PC-3 (cell line): ENCODE data around the gene TEAD1. TPM values are rescaled to one million over a fixed set of nuclear protein-coding genes. Genes with fewer than 3 reads are reported as not detected.

Source experiments
- ATAC-seq: fragments of 200-7000 bp; cut with Tn5 transposase; 2 replicates; pipeline ENCODE4 v1.9.1; 2020; ENCODE audit warnings: mild to moderate bottlenecking, moderate library complexity
- BruUV-seq: library from RNA; stranded (reverse); fragments of 400-500 nt; replicated peaks from 2 replicates; lab custom pipeline; 2021; lab: Mats Ljungman, UMichigan
- CTCF ChIA-PET: fragments of 300-600 bp; sonication (Branson Sonifier 250); formaldehyde crosslinking; loops from one replicate; lab custom pipeline; 2022; ENCODE audit warnings: antibody characterized with exemption; lab: Charles Lee
- POLR2A ChIA-PET: fragments of 300-600 bp; sonication (Branson Sonifier 250); formaldehyde crosslinking; loops from one replicate; lab custom pipeline; 2022; ENCODE audit warnings: antibody characterized with exemption; ENCODE audit not compliant: unreplicated experiment; lab: Charles Lee
- DNase-seq: peaks from one replicate; pipeline ENCODE4 v3.0.0-alpha.2; 2015
- H2AFZ ChIP-seq: fragments of 300-600 bp; sonication (generic); 2 replicates; pipeline ENCODE4 v1.6.0; 2016; ENCODE audit warnings: antibody characterized with exemption, low read length
- H3F3A ChIP-seq: fragments of 300-600 bp; sonication (generic); one replicate; pipeline ENCODE4 v1.6.0; 2017; ENCODE audit warnings: antibody characterized with exemption, low read length, control low read depth, mild to moderate bottlenecking; ENCODE audit not compliant: unreplicated experiment
- H3K27ac ChIP-seq: fragments of 300-600 bp; sonication (generic); 2 replicates; pipeline ENCODE4 v1.5.1; 2016; ENCODE audit warnings: mild to moderate bottlenecking, low read length
- H3K27me3 ChIP-seq: fragments of 300-600 bp; sonication (generic); 2 replicates; pipeline ENCODE4 v1.6.1; 2016; ENCODE audit warnings: low read length, mixed read lengths
- H3K36me3 ChIP-seq: fragments of 300-600 bp; sonication (generic); 2 replicates; pipeline ENCODE4 v1.6.1; 2016; ENCODE audit warnings: low read depth, mixed run types, low read length, mixed read lengths
- H3K4me1 ChIP-seq: fragments of 300-600 bp; sonication (generic); 2 replicates; pipeline ENCODE4 v1.5.1; 2016; ENCODE audit warnings: low read length; ENCODE audit not compliant: insufficient read depth
- H3K4me2 ChIP-seq: fragments of 300-600 bp; sonication (generic); 2 replicates; pipeline ENCODE4 v1.6.0; 2016; ENCODE audit warnings: low read length
- H3K4me3 ChIP-seq: fragments of 300-600 bp; sonication (generic); 2 replicates; pipeline ENCODE4 v1.5.1; 2016; ENCODE audit warnings: mild to moderate bottlenecking, low read length, mixed read lengths
- H3K79me2 ChIP-seq: fragments of 300-600 bp; sonication (generic); 2 replicates; pipeline ENCODE4 v1.6.1; 2017; ENCODE audit warnings: low read length, mixed read lengths
- H3K9ac ChIP-seq: fragments of 300-600 bp; sonication (generic); 2 replicates; pipeline ENCODE4 v1.6.0; 2016; ENCODE audit warnings: mild to moderate bottlenecking, low read length
- H3K9me2 ChIP-seq: fragments of 300-600 bp; sonication (generic); replicated peaks from 2 replicates; pipeline ENCODE4 v1.6.1; 2016; ENCODE audit warnings: mixed run types, low read length, mixed read lengths
- H3K9me3 ChIP-seq: fragments of 300-600 bp; sonication (generic); 2 replicates; pipeline ENCODE4 v1.6.1; 2016; ENCODE audit warnings: low read length, mixed read lengths
- H4K20me1 ChIP-seq: fragments of 300-600 bp; sonication (generic); 2 replicates; pipeline ENCODE4 v1.6.1; 2016; ENCODE audit warnings: low read length, mixed read lengths
- EZH2 ChIP-seq: fragments of 300-600 bp; sonication (generic); IDR thresholded peaks from one replicate; pipeline ENCODE4 v1.6.1; 2017; ENCODE audit warnings: antibody characterized with exemption, mild to moderate bottlenecking, low read length; ENCODE audit not compliant: unreplicated experiment
- EZH2phosphoT487 ChIP-seq: fragments of 300-600 bp; sonication (generic); IDR thresholded peaks from 2 replicates; pipeline ENCODE4 v1.6.1; 2018; ENCODE audit warnings: mild to moderate bottlenecking, antibody characterized with exemption, low read length, borderline replicate concordance
- intact Hi-C: fragments of 100-400 bp; cut with micrococcal nuclease; formaldehyde crosslinking; loops from 2 replicates; pipeline ENCODE4 v1.9.0; 2023
- total RNA-seq: library from RNA; depleted of rRNA; stranded (reverse); fragments of >200 nt; gene quantifications from 2 replicates; pipeline ENCODE4 v1.2.3, GENCODE V29; 2014
- TF ChIP-seq, protein P1 (sequence below): fragments of 300-600 bp; sonication (generic); conservative IDR thresholded peaks from 2 replicates; pipeline ENCODE4 v1.5.1; 2017; ENCODE audit warnings: antibody characterized with exemption, low read depth, mild to moderate bottlenecking, low read length

TEAD1 gene
- total RNA-seq, 1 experiment from 2014 or later = 70.2 TPM

- DNase-seq (no peak), ATAC-seq (no peak)
- ChIA-PET POLR2A (no interaction called here), CTCF (no interaction called here)
- Histone ChIP-seq H3F3A (no peaks in the 10 kb centered on the region), H3K4me1 (peaks cover 8% of the 10 kb centered on the region), H3K9me3 (peaks cover 9% of the 10 kb centered on the region; the same call in 1 of the 2 replicates), H3K4me3 (no peak overlapping the region), H3K9me2 (no peaks in the 10 kb centered on the region), H3K36me3 (peaks cover 17% of the 10 kb centered on the region; the same call in 1 of the 2 replicates), H3K9ac (no peak overlapping the region), H3K4me2 (no peak overlapping the region), H2AFZ (no peak overlapping the region), H4K20me1 (no peaks in the 10 kb centered on the region), H3K79me2 (peaks cover 68% of the 10 kb centered on the region), H3K27ac (no peak overlapping the region), H3K27me3 (no peaks in the 10 kb centered on the region)
- TF ChIP-seq, protein P1, sequence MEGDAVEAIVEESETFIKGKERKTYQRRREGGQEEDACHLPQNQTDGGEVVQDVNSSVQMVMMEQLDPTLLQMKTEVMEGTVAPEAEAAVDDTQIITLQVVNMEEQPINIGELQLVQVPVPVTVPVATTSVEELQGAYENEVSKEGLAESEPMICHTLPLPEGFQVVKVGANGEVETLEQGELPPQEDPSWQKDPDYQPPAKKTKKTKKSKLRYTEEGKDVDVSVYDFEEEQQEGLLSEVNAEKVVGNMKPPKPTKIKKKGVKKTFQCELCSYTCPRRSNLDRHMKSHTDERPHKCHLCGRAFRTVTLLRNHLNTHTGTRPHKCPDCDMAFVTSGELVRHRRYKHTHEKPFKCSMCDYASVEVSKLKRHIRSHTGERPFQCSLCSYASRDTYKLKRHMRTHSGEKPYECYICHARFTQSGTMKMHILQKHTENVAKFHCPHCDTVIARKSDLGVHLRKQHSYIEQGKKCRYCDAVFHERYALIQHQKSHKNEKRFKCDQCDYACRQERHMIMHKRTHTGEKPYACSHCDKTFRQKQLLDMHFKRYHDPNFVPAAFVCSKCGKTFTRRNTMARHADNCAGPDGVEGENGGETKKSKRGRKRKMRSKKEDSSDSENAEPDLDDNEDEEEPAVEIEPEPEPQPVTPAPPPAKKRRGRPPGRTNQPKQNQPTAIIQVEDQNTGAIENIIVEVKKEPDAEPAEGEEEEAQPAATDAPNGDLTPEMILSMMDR = no peak
- TF ChIP-seq EZH2phosphoT487 = no peak
- TF ChIP-seq EZH2 = no peak
- no TSS peak for BruUV-seq
- intact Hi-C loops = no loop called here
Measured at GRCh38 chr11:12822392-12823022, 148.3 kb downstream of the TEAD1 start.

DNA sequence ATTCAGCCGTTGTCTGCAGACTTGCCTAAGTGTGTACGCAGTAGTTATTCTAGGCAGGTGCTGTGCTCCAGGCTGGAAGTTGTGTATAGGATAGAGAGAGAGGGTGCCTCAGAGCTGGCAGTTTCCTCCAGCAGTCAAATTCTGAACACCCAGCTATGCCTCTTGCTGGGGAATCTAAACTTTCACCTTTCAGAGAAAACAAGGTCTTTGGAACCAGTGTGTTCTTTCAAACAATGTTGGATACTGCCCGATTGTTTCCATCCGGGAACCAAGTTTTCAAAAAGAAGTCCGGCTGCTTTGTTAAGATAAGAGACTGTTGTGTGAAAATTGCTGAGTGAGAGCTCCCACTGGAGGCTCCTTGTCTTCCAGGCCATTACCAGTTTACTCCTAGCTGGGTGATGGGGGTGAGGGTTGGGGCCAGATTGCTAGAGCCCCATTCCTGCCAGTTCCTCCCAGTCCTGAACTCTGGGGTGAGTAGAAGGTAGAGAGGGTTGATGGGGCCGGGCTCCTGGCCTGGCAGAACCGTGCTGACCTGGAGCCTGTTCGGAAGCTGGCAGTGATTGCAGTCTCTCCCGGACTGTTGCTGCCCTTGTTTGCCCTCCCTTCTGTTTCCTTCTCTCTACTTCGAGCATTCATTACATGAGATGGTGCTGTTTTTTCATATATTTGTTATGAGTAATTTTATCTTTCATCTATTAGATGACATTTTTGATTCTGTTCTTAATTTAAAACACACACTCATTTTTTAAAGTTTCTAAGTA is 150.2 kb downstream of the TEAD1 start:
- DNase-seq (no peak), ATAC-seq (no peak)
- Histone ChIP-seq H3K27ac (no peak overlapping the region), H3K9ac (no peak overlapping the region), H3K27me3 (no peaks in the 10 kb centered on the region), H3K4me1 (peaks cover 19% of the 10 kb centered on the region), H3K36me3 (peaks cover 17% of the 10 kb centered on the region; the same call in 1 of the 2 replicates), H3K4me2 (no peak overlapping the region), H4K20me1 (no peaks in the 10 kb centered on the region), H3F3A (no peaks in the 10 kb centered on the region), H3K4me3 (no peak overlapping the region), H3K9me3 (peaks cover 9% of the 10 kb centered on the region; the same call in 1 of the 2 replicates), H3K9me2 (no peaks in the 10 kb centered on the region), H3K79me2 (peaks cover 62% of the 10 kb centered on the region), H2AFZ (no peak overlapping the region)
- POLR2A ChIA-PET = no interaction called here
- intact Hi-C loops = no loop called here
- CTCF ChIA-PET = no interaction called here
- TF ChIP-seq, protein P1 = no peak
- no peak for TF ChIP-seq EZH2
- no peak for TF ChIP-seq EZH2phosphoT487
- BruUV-seq = no TSS peak

- peaks cover 23% of the 10 kb centered on the region for H3K4me1 ChIP-seq
- CTCF ChIA-PET = no interaction called here
- POLR2A ChIA-PET = interaction anchor here (0.6 kb wide), 1 partner anchor 224 kb away, joined by 3 read pairs; no protein-coding TSS in a partner anchor
- peaks cover 9% of the 10 kb centered on the region; the same call in 1 of the 2 replicates for H3K9me3 ChIP-seq
- DNase-seq = no peak
- no peak overlapping the region for H3K27ac ChIP-seq
- H3K9ac ChIP-seq = no peak overlapping the region
- TF ChIP-seq EZH2 = no peak
- TF ChIP-seq, protein P1 = no peak
- no peak for TF ChIP-seq EZH2phosphoT487
- intact Hi-C loops = no loop called here
- no peak overlapping the region for H3K4me3 ChIP-seq
- no peaks in the 10 kb centered on the region for H4K20me1 ChIP-seq
- no peaks in the 10 kb centered on the region for H3K27me3 ChIP-seq
- H2AFZ ChIP-seq = no peak overlapping the region
- BruUV-seq = no TSS peak
- peaks cover 72% of the 10 kb centered on the region for H3K79me2 ChIP-seq
- H3K9me2 ChIP-seq = no peaks in the 10 kb centered on the region
- H3K36me3 ChIP-seq = peaks cover 17% of the 10 kb centered on the region; the same call in 1 of the 2 replicates
- ATAC-seq = no peak
- H3K4me2 ChIP-seq = no peak overlapping the region
- no peaks in the 10 kb centered on the region for H3F3A ChIP-seq
Measured at GRCh38 chr11:12826441-12826840, 152.2 kb downstream of the TEAD1 start.
